ENCODE data around the gene DISC1. TPM values are rescaled to one million over a fixed set of nuclear protein-coding genes. Genes with fewer than 3 reads are reported as not detected.

DISC1 gene
- total and polyA plus RNA-seq, 2 experiments from 2014 or later = 2.1 to 6.5 TPM

DNA sequence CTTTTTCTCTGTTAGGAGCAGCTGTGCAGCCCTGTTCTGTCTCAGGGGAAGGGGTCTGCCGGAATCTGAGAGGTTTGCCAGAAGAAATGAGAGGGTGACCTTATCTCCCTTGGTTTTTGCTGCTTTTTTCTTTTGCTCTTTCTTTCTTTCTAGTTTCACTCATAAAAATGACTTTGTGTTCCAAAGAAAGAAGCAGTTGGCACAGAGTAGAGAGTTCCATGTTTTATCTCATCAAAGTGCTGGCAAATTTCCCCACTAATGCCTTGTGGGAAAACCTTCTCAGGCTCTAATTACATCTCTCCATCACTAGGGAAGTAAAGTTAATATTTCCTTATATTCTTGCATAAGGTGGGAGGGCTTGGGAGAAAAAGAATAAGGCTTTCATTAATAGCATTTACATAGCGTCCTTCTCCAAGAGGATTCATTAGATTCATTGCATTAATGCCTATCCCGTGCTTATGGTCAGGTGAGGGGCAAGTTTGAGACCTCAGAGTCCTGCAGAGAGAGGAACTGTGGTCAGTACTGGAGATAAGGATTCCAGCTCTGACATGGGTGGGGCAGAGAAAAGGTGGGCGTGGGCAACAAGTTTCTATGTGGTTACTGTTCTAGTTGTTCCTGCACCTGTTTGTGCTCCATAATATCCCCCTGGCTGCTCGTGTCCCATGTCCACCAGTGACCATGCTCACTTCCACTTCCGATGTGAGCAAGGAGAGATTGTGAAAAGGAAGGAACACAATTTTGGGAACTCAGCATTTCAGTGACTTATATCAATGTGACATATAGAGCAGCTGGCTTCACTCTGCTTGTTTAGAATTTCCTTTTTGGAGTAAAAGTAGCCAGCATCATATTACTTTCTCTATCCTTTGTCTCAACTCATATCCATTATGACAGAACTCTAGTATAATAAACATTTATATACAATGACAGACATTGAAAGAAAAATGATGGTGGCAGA is 79.5 kb downstream of the DISC1 start (continued):
- TF ChIP-seq REST (IDR thresholded peaks at IDR 0.05; ENCODE audit: unreplicated experiment) = no peak
- no peak for TF ChIP-seq ZNF331 (CRISPR knock-in tag; IDR thresholded peaks at IDR 0.05; ENCODE audit: low read depth)

GRCh38 chr1:231706934-231707333 is 80.3 kb downstream of the DISC1 start:
- H3F3A ChIP-seq (replicated peaks; ENCODE audit: low read depth) = no peaks in the 10 kb centered on the region
- ATAC-seq = no peak
- H3K36me3 Mint-ChIP-seq (ENCODE audit: low read depth) = no peaks in the 10 kb centered on the region

More at GRCh38 chr1:231706934-231707333, 80.3 kb downstream of the DISC1 start:
- no peak overlapping the region for H3K27ac Mint-ChIP-seq
- H3K27me3 ChIP-seq (ENCODE audit: insufficient read depth) = no peaks in the 10 kb centered on the region
- no peak overlapping the region for H3K4me3 Mint-ChIP-seq
- H3K79me2 ChIP-seq (replicated peaks; ENCODE audit: insufficient read depth) = no peaks in the 10 kb centered on the region
- 0 out of 2 replicates have a peak, but pooled peaks cover 5% of the 10 kb centered on the region for H3K4me1 ChIP-seq (ENCODE audit: insufficient read depth)
- no peaks in the 10 kb centered on the region for H3K9me2 ChIP-seq (ENCODE audit: insufficient read depth)
- H3K9me3 Mint-ChIP-seq = no peaks in the 10 kb centered on the region
- no peaks in the 10 kb centered on the region for H3K27me3 Mint-ChIP-seq (ENCODE audit: insufficient read depth, low read depth, poor library complexity)
- H3K4me1 Mint-ChIP-seq = peaks cover 8% of the 10 kb centered on the region; the same call in 2 of the 3 replicates
- no peak for DNase-seq (ENCODE audit: low spot score)
- H3K4me3 ChIP-seq = no peak overlapping the region
- TF ChIP-seq ZNF462 (CRISPR knock-in tag; IDR thresholded peaks at IDR 0.05) = no peak
- H2AFZ ChIP-seq = no peak overlapping the region
- H4K20me1 ChIP-seq (replicated peaks; ENCODE audit: insufficient read depth) = 0 out of 2 replicates have a peak, but pooled peaks cover 3% of the 10 kb centered on the region
- no peak overlapping the region for H3K27ac ChIP-seq (ENCODE audit: low read depth)
- H3K36me3 ChIP-seq (ENCODE audit: insufficient read depth) = no peaks in the 10 kb centered on the region
- H3K4me2 ChIP-seq = no peak overlapping the region
